KMS-11 (cell line): ENCODE data around the gene ARHGAP22.

Experiments
- H2AFZ ChIP-seq: fragments of 200-600 bp; sonication (generic); 2 replicates; pipeline ENCODE4 v1.6.1; 2016; ENCODE audit warnings: antibody characterized with exemption, mixed run types, low read depth
- H3K27ac ChIP-seq: fragments of 200-600 bp; sonication (generic); 2 replicates; pipeline ENCODE4 v1.6.1; 2016; ENCODE audit warnings: mild to moderate bottlenecking, mixed run types
- H3K27me3 ChIP-seq: fragments of 200-600 bp; sonication (generic); 2 replicates; pipeline ENCODE4 v1.6.1; 2017; ENCODE audit warnings: mild to moderate bottlenecking, low read depth, mixed run types, moderate library complexity; ENCODE audit not compliant: insufficient read depth
- H3K36me3 ChIP-seq: fragments of 200-600 bp; sonication (generic); 2 replicates; pipeline ENCODE4 v1.6.1; 2017; ENCODE audit warnings: mild to moderate bottlenecking, mixed run types; ENCODE audit not compliant: insufficient read depth
- H3K4me1 ChIP-seq: fragments of 200-600 bp; sonication (generic); 2 replicates; pipeline ENCODE4 v1.6.1; 2016; ENCODE audit warnings: mild to moderate bottlenecking, low read depth, mixed run types; ENCODE audit not compliant: poor library complexity, severe bottlenecking
- H3K4me2 ChIP-seq: fragments of 200-600 bp; sonication (generic); 2 replicates; pipeline ENCODE4 v1.7.0; 2016; ENCODE audit warnings: mild to moderate bottlenecking, mixed run types
- H3K4me3 ChIP-seq: fragments of 200-600 bp; sonication (generic); IDR thresholded peaks from 2 replicates; pipeline ENCODE4 v1.6.1; 2017; ENCODE audit warnings: low read depth, low read length, mixed read lengths; ENCODE audit not compliant: insufficient read depth
- H3K79me2 ChIP-seq: fragments of 200-600 bp; sonication (generic); 2 replicates; pipeline ENCODE4 v1.6.1; 2016; ENCODE audit warnings: low read depth, mixed run types; ENCODE audit not compliant: insufficient read depth
- H3K9ac ChIP-seq: fragments of 200-600 bp; sonication (generic); 2 replicates; pipeline ENCODE4 v1.6.1; 2016; ENCODE audit warnings: mild to moderate bottlenecking, mixed run types
- H4K20me1 ChIP-seq: fragments of 200-600 bp; sonication (generic); 2 replicates; pipeline ENCODE4 v1.6.1; 2016; ENCODE audit warnings: mild to moderate bottlenecking, mixed run types; ENCODE audit not compliant: insufficient read depth
- CTCF ChIP-seq: fragments of 200-600 bp; sonication (generic); conservative IDR thresholded peaks from 2 replicates; pipeline ENCODE4 v1.6.1; 2017; ENCODE audit warnings: low read depth, mild to moderate bottlenecking, antibody characterized with exemption, low read length, moderate library complexity, mixed read lengths

ARHGAP22 gene

DNA sequence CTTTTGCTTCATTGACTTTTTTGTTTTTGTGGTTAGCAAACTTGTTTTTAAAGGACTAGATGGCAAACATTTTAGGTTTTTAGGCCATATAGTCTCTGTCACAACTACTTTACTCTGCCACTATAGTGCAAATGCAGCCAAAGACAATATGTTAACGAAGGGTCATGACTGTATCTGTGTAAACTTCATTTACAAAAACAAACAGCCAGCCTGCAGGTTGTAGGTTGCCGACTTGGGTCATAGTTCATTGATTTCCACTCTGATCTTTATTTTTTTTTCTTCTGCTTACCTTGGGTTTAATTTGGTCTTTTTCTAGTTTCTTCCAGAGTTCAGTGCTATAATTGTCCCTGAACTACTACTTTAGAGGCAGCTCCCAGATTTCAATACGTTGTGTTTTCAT is 120.0 kb downstream of the ARHGAP22 start:
- Histone ChIP-seq H3K36me3 (no peaks in the 10 kb centered on the region), H3K4me3 (no peak overlapping the region), H2AFZ (no peak overlapping the region), H3K9ac (no peak overlapping the region), H4K20me1 (no peaks in the 10 kb centered on the region), H3K79me2 (no peaks in the 10 kb centered on the region), H3K27ac (no peak overlapping the region), H3K4me1 (no peaks in the 10 kb centered on the region), H3K27me3 (no peaks in the 10 kb centered on the region), H3K4me2 (no peak overlapping the region)
- no peak for TF ChIP-seq CTCF

DNA sequence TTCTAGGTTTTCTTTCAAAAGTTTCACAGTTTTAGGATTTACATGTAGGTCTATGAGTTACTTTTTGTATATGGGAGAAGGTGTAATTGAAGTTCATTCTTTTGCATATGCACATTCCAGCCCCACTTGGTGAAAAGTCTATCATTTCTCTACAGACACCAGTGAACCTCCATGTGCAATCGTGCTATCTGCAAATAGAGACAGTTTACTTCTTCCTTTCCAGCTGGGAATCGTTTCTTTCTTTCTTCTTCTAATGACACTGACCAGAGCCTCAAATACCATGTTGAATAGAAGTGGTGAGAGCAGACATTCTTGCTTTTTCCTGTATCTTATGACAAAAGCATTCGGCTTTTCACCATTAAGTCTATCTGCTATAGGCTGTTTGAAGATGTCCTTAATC is 122.7 kb downstream of the ARHGAP22 start:
- Histone ChIP-seq H3K27ac (no peak overlapping the region), H3K4me3 (no peak overlapping the region), H3K36me3 (no peaks in the 10 kb centered on the region), H3K9ac (no peak overlapping the region), H4K20me1 (no peaks in the 10 kb centered on the region), H3K27me3 (no peaks in the 10 kb centered on the region), H3K4me2 (no peak overlapping the region), H3K79me2 (no peaks in the 10 kb centered on the region), H3K4me1 (no peaks in the 10 kb centered on the region), H2AFZ (no peak overlapping the region)
- TF ChIP-seq CTCF = no peak

GRCh38 chr10:48481385-48481784 is 123.5 kb downstream of the ARHGAP22 start:
- H3K4me3 ChIP-seq = no peak overlapping the region
- H3K4me2 ChIP-seq = no peak overlapping the region
- no peak for TF ChIP-seq CTCF
- no peaks in the 10 kb centered on the region for H3K79me2 ChIP-seq
- no peaks in the 10 kb centered on the region for H4K20me1 ChIP-seq
- no peaks in the 10 kb centered on the region for H3K36me3 ChIP-seq
- no peak overlapping the region for H3K27ac ChIP-seq
- H2AFZ ChIP-seq = no peak overlapping the region
- H3K4me1 ChIP-seq = no peaks in the 10 kb centered on the region
- H3K9ac ChIP-seq = no peak overlapping the region
- no peaks in the 10 kb centered on the region for H3K27me3 ChIP-seq

GRCh38 chr10:48480397-48481374 is 124.2 kb downstream of the ARHGAP22 start:
- H4K20me1 ChIP-seq = no peaks in the 10 kb centered on the region
- no peak for TF ChIP-seq CTCF
- H3K36me3 ChIP-seq = no peaks in the 10 kb centered on the region
- no peaks in the 10 kb centered on the region for H3K27me3 ChIP-seq
- no peak overlapping the region for H3K4me2 ChIP-seq
- no peak overlapping the region for H3K27ac ChIP-seq
- no peaks in the 10 kb centered on the region for H3K79me2 ChIP-seq
- no peak overlapping the region for H3K9ac ChIP-seq
- H3K4me3 ChIP-seq = no peak overlapping the region
- no peak overlapping the region for H2AFZ ChIP-seq
- no peaks in the 10 kb centered on the region for H3K4me1 ChIP-seq
